Measurements from ENCODE around the gene PTTG1IP.

DNA sequence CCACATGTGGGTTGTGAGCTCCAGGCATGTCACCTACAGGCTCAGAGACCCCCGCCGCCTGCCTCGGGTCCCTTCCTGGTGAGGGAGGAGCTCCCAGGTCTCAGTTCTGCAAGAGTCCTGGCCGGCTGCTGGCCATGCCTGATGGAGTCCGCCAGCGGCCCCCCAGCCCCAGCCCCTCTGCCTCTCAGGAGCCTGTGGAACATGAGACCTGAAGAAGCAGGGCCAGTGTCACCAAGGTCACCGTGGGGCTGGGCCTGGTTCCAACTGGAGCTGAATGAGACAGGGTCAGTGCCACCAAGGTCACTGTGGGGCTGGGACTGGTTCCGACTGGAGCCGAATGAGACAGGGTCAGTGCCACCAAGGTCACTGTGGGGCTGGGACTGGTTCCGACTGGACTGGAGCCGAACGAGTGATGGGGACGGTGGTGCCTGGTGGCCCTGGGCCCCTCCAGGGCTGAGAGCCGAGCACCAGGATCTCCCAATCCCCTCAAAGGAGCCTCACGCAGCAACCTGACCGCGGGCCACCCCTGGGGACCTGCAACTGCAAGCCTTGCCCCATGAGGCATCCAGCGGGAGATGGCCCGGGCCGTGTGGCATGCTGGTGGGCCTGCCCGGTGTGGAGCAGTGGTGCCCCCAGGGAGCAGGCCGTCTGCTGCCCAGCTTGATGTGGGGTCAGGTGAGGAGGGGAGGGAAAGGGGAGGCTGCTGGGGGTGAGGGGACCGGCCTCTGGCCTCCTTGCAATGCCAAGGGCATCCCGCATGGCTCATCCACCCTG, 14.5 kb upstream of the PTTG1IP start:
- TF ChIP-seq CTCF (IDR thresholded peaks at IDR 0.05; ENCODE audit: low read length) (no peak), EZH2 (IDR thresholded peaks at IDR 0.05; ENCODE audit: borderline replicate concordance, low read length) (no peak)

Measured in OCI-LY1 (cell line).